Measurements from ENCODE around the gene RASGRF2. TPM values are rescaled to one million over a fixed set of nuclear protein-coding genes. Genes with fewer than 3 reads are reported as not detected.

The RASGRF2 gene
- total RNA-seq, 4 donors from 2014 or later, result 3.8 to 9.1 (median 5.3) TPM

GRCh38 chr5:81142108-81142507 lies 181.9 kb downstream of the RASGRF2 start:
- ATAC-seq, result no peak
- no peak for TF ChIP-seq POLR2AphosphoS5 (IDR thresholded peaks at IDR 0.05)
- TF ChIP-seq POLR2A (IDR thresholded peaks at IDR 0.05), result no peak
- TF ChIP-seq EP300 (IDR thresholded peaks at IDR 0.05), result no peak
- no peak for TF ChIP-seq CTCF (IDR thresholded peaks at IDR 0.05)
- Histone ChIP-seq H3K4me3 (no peak overlapping the region), H3K36me3 (no peaks in the 10 kb centered on the region), H3K27ac (no peak overlapping the region), H3K27me3 (no peaks in the 10 kb centered on the region), H3K9me3 (no peaks in the 10 kb centered on the region), H3K4me1 (peaks cover 0 to 13% (median 5%) of the 10 kb centered on the region in 3 donors)
- 66 to 88% methylated on average over 3 of the region's 3 CpGs for WGBS, 2 donors (ENCODE audit: low coverage in 1 of 2)

- Histone ChIP-seq H3K9me3 (no peaks in the 10 kb centered on the region), H3K27ac (no peak overlapping the region), H3K27me3 (no peaks in the 10 kb centered on the region), H3K4me3 (no peak overlapping the region), H3K4me1 (peaks cover 0 to 10% (median 4%) of the 10 kb centered on the region in 3 donors), H3K36me3 (no peaks in the 10 kb centered on the region)
- TF ChIP-seq CTCF (IDR thresholded peaks at IDR 0.05) (no peak), POLR2AphosphoS5 (IDR thresholded peaks at IDR 0.05) (no peak), EP300 (IDR thresholded peaks at IDR 0.05) (no peak), POLR2A (IDR thresholded peaks at IDR 0.05) (no peak)
- WGBS, 2 donors (ENCODE audit: low coverage in 1 of 2), result 81 to 89% methylated on average over 6 to 8 of the region's 8 CpGs
- ATAC-seq, result no peak
These were observed 185.3 kb downstream of the RASGRF2 start for GRCh38 chr5:81145329-81145935.

DNA sequence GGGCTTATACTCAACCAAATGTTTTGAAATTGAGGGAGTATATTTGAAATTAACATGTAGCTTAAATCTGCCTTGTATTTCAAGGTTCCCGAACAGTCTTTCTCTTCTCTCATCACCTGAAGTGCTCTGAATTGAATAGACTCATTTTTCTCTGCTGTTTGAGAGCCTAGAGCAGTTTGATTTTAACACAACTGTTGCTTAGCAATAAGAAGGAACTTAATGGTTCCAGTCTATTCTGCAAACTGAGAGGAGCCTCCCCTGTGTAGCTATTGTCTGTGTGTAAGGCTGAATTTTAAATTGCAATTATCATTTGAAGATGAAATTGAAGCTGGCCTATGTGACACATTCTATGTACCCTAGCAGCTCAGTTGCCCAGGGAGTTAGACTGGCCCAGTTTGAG lies 185.9 kb downstream of the RASGRF2 start:
- H3K36me3 ChIP-seq, result no peaks in the 10 kb centered on the region
- no peak overlapping the region for H3K4me3 ChIP-seq
- TF ChIP-seq POLR2A (IDR thresholded peaks at IDR 0.05) (no peak), EP300 (IDR thresholded peaks at IDR 0.05) (no peak), CTCF (IDR thresholded peaks at IDR 0.05) (no peak), POLR2AphosphoS5 (IDR thresholded peaks at IDR 0.05) (no peak)
- no peaks in the 10 kb centered on the region for H3K9me3 ChIP-seq
- H3K27ac ChIP-seq, result no peak overlapping the region
- ATAC-seq, result no peak
- WGBS, 2 donors (ENCODE audit: low coverage in 1 of 2), result 75 to 91% methylated on average over 1 of the region's 1 CpG
- H3K4me1 ChIP-seq, result peaks cover 0 to 5% (median 0%) of the 10 kb centered on the region in 3 donors
- no peaks in the 10 kb centered on the region for H3K27me3 ChIP-seq

- Histone ChIP-seq H3K4me1 (no peaks in the 10 kb centered on the region), H3K27ac (no peak overlapping the region), H3K36me3 (no peaks in the 10 kb centered on the region), H3K4me3 (no peak overlapping the region), H3K9me3 (no peaks in the 10 kb centered on the region), H3K27me3 (no peaks in the 10 kb centered on the region)
- no peak for ATAC-seq
- 50 to 71% methylated on average over 6 of the region's 6 CpGs for whole genome bisulfite sequencing, 2 donors (ENCODE audit: low coverage in 1 of 2)
- TF ChIP-seq EP300 (IDR thresholded peaks at IDR 0.05) (no peak), CTCF (IDR thresholded peaks at IDR 0.05) (no peak), POLR2AphosphoS5 (IDR thresholded peaks at IDR 0.05) (no peak), POLR2A (IDR thresholded peaks at IDR 0.05) (no peak)
These were observed 187.1 kb downstream of the RASGRF2 start for GRCh38 chr5:81147011-81147885.
